Activated naive CD8-positive, alpha-beta T cell treated with anti-CD3 and anti-CD28 coated beads, Interleukin-2, amount 50 U/mL, for 24 hours (primary cell): Measurements from ENCODE around the gene SVIP.

Experiments used
- ATAC-seq: fragments of 150-1000 bp; cut with Tn5 transposase; one replicate; pipeline ENCODE4 v1.10.0; 2021
- DNase-seq: peaks from one replicate; pipeline ENCODE4 v3.0.0; 2021
- H3K27ac Mint-ChIP-seq: one replicate; pipeline ENCODE4 v1.8.0; 2021; ENCODE audit warnings: mild to moderate bottlenecking, mixed read lengths
- H3K27me3 Mint-ChIP-seq: one replicate; pipeline ENCODE4 v1.8.0; 2021; ENCODE audit warnings: mixed read lengths
- H3K36me3 Mint-ChIP-seq: one replicate; pipeline ENCODE4 v1.8.0; 2021; ENCODE audit warnings: low read depth, mixed read lengths
- H3K4me1 Mint-ChIP-seq: one replicate; pipeline ENCODE4 v1.8.0; 2021; ENCODE audit warnings: mixed read lengths
- H3K4me3 Mint-ChIP-seq: one replicate; pipeline ENCODE4 v1.8.0; 2021; ENCODE audit warnings: mild to moderate bottlenecking, moderate library complexity, mixed read lengths
- H3K9me3 Mint-ChIP-seq: one replicate; pipeline ENCODE4 v1.8.0; 2021; ENCODE audit warnings: mixed read lengths

Gene SVIP

DNA sequence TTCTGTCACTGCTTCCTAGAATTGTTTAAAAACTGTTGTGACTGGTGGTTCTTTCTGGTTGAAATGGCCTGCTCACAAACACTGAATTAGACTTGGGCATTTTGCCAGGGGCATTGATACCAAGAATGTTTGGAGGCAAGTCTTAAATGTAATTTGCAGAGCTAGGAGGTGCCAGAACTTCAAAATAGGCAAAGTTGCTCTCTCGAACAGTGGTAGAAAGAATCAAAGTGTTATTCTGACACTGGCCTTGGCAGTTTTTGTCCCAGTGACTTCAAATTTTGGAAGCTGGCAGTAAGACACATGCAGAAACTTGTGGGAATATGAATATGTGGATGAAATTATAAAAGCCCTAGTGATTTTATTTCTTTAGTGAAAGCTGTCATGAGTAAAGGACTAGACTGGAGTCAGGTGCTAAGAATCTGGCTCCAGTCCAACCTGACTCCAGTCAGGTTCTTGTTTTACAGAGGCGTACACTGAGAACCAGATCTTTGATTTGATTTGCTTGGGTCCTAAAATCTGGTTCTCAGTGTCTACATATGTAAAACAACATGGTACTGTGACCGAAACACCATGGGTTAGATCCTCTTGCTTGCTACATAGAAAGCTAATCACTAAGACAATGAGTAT, 20.9 kb downstream of the SVIP start:
- peaks cover 8% of the 10 kb centered on the region for H3K9me3 Mint-ChIP-seq

DNA sequence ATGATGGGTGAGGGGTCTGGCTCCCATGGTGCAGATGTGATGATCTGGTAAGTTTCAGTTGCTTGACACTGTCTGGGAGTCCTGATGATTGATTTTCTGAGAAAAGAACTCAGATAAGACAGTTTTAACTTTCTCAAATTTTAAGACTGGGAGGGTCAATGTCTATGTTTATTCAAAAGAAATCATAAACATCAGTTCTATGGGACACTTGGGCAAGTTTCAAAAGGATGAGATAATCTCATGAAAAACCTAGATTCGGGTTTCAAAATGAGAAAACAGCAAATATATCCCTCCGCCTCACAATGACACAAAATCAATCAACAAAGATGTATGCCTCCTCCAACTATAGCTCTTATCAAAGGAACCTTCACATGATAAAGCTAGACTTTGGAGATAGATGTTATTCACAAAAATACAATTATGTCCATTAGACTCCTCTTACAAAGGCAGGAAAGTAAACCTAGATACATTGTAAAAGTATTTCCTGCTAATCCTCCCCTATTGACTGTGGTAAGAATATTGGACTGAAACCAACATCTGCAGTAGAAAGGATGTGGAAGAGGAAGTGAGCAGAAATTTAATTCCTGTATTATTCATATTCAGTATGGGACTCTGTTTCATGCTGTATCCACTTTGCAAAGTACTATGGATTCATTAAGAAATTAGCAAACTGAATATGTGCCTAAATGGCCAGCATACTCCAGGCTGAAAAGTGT, 21.6 kb downstream of the SVIP start:
- DNase-seq: no peak
- H3K36me3 Mint-ChIP-seq: peaks cover 6% of the 10 kb centered on the region
- H3K27me3 Mint-ChIP-seq: no peaks in the 10 kb centered on the region
- peaks cover 8% of the 10 kb centered on the region for H3K9me3 Mint-ChIP-seq
- H3K27ac Mint-ChIP-seq: no peak overlapping the region
- no peak overlapping the region for H3K4me3 Mint-ChIP-seq
- ATAC-seq: no peak
- H3K4me1 Mint-ChIP-seq: peaks cover 2% of the 10 kb centered on the region

More for the DNA sequence above, 20.9 kb downstream of the SVIP start:
- H3K36me3 Mint-ChIP-seq: peaks cover 6% of the 10 kb centered on the region
- H3K27ac Mint-ChIP-seq: no peak overlapping the region
- peaks cover 2% of the 10 kb centered on the region for H3K4me1 Mint-ChIP-seq
- no peak for ATAC-seq
- DNase-seq: no peak
- no peak overlapping the region for H3K4me3 Mint-ChIP-seq
- no peaks in the 10 kb centered on the region for H3K27me3 Mint-ChIP-seq

DNA sequence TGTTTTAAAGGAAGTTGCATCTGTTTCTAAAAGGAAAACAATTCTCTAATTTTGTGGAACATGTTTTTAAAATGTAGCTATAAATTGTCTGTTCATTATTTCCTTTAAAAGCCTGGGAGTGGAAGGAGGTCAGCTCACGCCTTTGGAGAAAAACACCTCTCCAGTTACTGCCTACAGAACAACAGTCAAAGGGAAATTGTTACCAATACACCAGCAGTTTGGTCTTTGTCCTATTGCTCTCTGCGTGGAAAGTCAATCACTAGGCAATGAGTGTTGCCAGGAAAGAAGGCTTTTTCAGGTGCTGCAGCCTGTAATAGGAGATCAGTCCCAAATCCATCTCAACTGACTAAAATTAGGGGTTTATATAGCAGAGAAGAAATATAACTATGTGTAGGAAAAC, 22.2 kb downstream of the SVIP start:
- no peak overlapping the region for H3K4me3 Mint-ChIP-seq
- no peaks in the 10 kb centered on the region for H3K27me3 Mint-ChIP-seq
- H3K27ac Mint-ChIP-seq: no peak overlapping the region
- no peak for DNase-seq
- H3K9me3 Mint-ChIP-seq: peaks cover 8% of the 10 kb centered on the region
- peaks cover 6% of the 10 kb centered on the region for H3K36me3 Mint-ChIP-seq
- peaks cover 2% of the 10 kb centered on the region for H3K4me1 Mint-ChIP-seq
- no peak for ATAC-seq

DNA sequence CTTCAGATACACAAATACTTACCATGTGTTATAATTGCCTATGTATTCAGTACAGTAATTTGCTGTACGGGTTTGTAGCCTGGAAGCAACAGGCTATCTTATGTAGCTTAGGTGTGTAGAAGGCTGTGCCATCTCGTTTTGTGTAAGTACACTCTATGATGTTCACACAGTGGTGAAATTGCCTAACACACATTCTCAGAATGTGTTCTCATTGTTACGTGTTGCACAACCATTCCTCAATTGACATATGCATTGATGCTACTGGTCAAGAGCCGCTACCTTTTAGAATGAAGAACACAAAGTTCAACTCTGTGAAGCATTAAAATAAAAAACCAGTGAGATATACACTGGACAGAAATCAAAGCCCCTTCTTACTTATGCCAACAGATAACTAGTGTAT, 26.7 kb downstream of the SVIP start:
- Mint-ChIP-seq H3K36me3 (no peaks in the 10 kb centered on the region), H3K4me1 (no peaks in the 10 kb centered on the region), H3K27me3 (peaks cover 2% of the 10 kb centered on the region), H3K9me3 (no peaks in the 10 kb centered on the region), H3K27ac (no peak overlapping the region), H3K4me3 (no peak overlapping the region)
- DNase-seq (no peak), ATAC-seq (no peak)

DNA sequence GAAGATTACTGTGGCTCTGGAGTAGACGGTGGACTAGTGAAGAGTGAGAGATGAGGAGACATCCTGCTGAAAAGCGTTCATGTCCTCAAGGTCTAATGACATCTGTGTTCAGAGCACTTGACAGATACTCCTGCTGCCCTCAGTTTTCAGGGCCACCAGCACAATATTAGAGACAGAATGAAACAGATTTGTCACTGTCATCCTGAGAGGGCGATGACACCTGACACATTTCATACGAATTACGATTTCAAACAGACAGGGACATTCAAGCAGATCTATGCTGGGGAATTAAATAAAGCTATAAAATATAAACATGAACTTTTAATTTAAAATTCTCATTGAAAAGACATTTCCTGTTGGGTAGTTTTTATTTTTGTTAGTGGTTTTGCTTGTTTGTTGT, 29.1 kb downstream of the SVIP start:
- Mint-ChIP-seq H3K9me3 (no peaks in the 10 kb centered on the region), H3K27ac (no peak overlapping the region), H3K27me3 (peaks cover 2% of the 10 kb centered on the region), H3K4me3 (no peak overlapping the region), H3K4me1 (no peaks in the 10 kb centered on the region), H3K36me3 (no peaks in the 10 kb centered on the region)
- DNase-seq: no peak
- no peak for ATAC-seq

DNA sequence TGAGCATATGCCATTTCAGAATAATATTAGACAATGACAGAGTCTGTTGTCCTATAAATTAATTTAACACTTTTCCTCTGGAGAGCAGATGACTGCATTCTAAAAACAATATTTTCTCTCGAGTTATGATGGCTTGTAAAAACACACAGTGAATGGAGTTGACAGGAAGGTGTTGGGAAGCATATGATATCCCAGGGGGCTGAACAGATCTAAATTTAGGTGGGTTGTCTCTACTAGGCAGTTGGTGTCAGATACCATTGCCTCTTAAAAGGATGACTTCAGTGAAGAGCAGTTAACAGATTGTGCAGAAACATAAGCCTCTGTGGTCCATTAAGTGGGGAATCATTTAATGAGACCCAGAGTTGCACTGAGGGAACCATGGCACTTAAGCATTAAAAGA, 30.7 kb downstream of the SVIP start:
- Mint-ChIP-seq H3K4me3 (no peak overlapping the region), H3K27me3 (peaks cover 2% of the 10 kb centered on the region), H3K27ac (no peak overlapping the region), H3K4me1 (no peaks in the 10 kb centered on the region), H3K36me3 (no peaks in the 10 kb centered on the region), H3K9me3 (no peaks in the 10 kb centered on the region)
- ATAC-seq (no peak), DNase-seq (no peak)

DNA sequence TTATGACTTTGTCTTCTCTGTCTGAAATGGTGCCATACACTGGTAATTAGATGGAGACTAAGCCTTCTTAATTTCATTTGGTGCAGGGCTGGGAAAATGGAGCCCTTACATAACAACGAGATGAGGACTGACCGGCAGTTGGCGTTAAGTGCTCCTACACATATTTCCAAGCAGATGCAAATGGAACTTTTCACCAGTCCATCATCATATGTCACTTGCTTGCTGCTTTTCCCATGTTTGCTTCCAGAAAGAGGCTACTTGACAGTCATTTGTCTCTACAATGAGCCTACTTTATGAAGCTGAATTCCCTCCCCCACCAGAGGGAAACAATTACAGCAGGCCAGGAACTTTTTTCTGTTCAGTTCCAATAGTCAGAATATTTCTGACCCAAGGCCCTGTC, 32.6 kb downstream of the SVIP start:
- Mint-ChIP-seq H3K9me3 (no peaks in the 10 kb centered on the region), H3K27ac (no peak overlapping the region), H3K36me3 (no peaks in the 10 kb centered on the region), H3K27me3 (peaks cover 2% of the 10 kb centered on the region), H3K4me3 (no peak overlapping the region), H3K4me1 (no peaks in the 10 kb centered on the region)
- ATAC-seq (no peak), DNase-seq (no peak)

DNA sequence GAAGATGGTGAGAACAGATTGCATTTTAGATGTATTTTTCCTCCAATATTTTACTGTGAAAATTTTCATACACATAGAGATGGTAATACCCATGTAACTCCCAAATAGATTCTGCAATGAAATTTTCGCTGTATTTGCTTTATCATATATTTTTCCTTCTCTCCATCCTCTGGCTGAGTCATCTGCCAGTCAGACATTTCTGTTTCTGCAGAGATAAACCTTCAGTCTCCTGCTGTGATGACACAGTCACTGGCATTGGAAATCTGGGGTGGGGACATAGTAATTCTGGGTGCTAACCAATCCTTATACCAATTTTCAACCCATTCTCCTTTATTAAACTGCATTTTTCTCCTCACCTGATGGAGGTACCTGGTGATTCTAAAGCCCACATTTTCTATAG, 33.7 kb downstream of the SVIP start:
- Mint-ChIP-seq H3K4me1 (no peaks in the 10 kb centered on the region), H3K9me3 (no peaks in the 10 kb centered on the region)

DNA sequence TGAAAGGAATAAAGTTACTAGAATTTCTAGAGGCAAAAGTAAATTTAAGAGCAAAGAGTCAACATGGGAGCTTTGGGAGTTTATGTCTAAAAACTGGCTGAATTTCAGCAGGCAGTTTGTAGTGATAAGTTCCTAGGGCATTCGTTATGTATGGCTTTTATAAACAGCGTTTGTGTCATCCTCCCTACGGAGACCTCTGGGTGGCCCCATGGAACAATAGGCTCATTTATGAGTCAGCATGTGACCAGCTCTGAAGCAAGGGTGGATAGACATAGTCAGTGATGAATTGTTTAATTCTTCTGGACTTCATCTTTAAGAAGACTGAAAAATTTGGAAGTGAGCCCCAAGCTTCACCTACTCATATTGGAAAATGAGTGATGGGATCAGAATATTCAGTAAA, 37.1 kb downstream of the SVIP start:
- Mint-ChIP-seq H3K4me1 (no peaks in the 10 kb centered on the region), H3K9me3 (no peaks in the 10 kb centered on the region), H3K4me3 (no peak overlapping the region), H3K27me3 (no peaks in the 10 kb centered on the region), H3K36me3 (no peaks in the 10 kb centered on the region), H3K27ac (no peak overlapping the region)
- ATAC-seq: peak; percentile 86
- DNase-seq: no peak

More for the DNA sequence above, 33.7 kb downstream of the SVIP start:
- Mint-ChIP-seq H3K27me3 (peaks cover 2% of the 10 kb centered on the region), H3K36me3 (no peaks in the 10 kb centered on the region), H3K4me3 (no peak overlapping the region), H3K27ac (no peak overlapping the region)
- DNase-seq: no peak
- no peak for ATAC-seq

DNA sequence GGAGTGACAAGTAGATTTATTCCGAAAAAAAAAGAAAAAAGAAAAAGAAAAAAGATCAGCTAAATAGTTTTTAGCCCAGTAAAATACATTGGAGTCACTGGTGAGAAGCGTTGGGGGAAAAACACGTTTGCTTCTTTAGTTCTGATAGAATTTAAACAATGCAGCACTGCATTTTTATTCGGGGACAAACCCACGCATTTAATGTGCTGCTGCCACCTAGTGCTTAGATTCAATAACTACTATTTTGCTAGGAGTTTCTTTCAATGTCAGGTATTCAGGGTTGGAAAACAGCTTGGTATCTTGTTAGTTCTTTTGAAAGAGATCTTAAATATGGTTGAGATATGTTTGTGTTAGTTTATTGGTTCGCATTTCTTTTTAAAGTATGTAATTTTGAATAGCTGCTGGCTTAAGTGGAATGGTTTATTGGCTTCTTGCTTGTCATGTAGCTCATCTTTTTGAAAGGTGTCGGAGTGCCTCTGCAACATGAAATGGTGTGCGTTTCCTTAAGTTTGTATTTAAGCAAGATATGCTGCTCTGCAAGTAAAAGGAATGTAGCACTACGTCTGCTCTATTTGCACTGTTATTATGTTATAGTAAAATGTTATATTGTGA, 41.9 kb downstream of the SVIP start:
- peak; percentile 10 for DNase-seq

DNA sequence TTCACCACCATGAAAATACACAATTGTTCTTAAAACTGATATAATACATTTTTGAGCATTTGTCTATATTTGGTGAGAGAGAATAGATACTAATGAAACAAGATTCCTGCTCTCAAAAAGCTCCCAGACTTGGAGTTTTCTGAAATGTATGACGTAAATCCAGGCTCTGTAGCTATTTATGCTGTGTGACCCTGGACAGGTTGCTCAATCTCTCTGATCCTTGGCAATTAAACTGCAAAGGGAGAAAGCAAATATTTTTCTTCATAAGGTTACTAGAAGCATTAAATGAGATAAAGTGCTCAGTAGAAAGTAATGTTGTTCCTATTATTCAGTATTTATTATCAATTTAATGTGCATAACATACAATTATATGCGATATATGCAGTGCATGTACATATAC, 42.5 kb downstream of the SVIP start:
- ATAC-seq: no peak
- Mint-ChIP-seq H3K9me3 (no peaks in the 10 kb centered on the region), H3K27me3 (no peaks in the 10 kb centered on the region), H3K4me1 (no peaks in the 10 kb centered on the region), H3K4me3 (no peak overlapping the region), H3K36me3 (no peaks in the 10 kb centered on the region), H3K27ac (no peak overlapping the region)
- DNase-seq: no peak

More for the DNA sequence above, 41.9 kb downstream of the SVIP start:
- Mint-ChIP-seq H3K27ac (no peak overlapping the region), H3K36me3 (no peaks in the 10 kb centered on the region), H3K27me3 (no peaks in the 10 kb centered on the region), H3K4me3 (no peak overlapping the region), H3K4me1 (no peaks in the 10 kb centered on the region), H3K9me3 (no peaks in the 10 kb centered on the region)
- no peak for ATAC-seq

DNA sequence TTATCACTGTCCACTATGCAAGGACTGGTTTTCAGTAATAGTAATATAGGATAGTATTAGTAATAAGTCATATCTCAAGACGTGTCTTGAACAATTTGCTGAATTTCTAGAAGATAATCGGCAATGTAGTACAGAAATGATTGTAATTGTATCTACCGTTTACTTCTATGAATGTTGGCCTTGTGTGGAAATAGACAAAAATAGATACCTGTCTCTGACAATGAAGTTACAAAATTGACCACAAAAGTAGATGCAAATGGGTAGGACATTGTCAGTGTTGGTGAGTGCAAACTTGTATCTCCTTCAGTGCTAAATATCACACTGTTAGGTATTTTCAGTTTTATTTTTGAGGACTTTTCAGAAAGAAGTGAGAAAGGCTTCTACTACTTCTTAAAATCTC, 43.1 kb downstream of the SVIP start:
- Mint-ChIP-seq H3K27ac (no peak overlapping the region), H3K27me3 (no peaks in the 10 kb centered on the region), H3K9me3 (no peaks in the 10 kb centered on the region), H3K4me1 (no peaks in the 10 kb centered on the region), H3K4me3 (no peak overlapping the region), H3K36me3 (no peaks in the 10 kb centered on the region)
- ATAC-seq: no peak
- no peak for DNase-seq

DNA sequence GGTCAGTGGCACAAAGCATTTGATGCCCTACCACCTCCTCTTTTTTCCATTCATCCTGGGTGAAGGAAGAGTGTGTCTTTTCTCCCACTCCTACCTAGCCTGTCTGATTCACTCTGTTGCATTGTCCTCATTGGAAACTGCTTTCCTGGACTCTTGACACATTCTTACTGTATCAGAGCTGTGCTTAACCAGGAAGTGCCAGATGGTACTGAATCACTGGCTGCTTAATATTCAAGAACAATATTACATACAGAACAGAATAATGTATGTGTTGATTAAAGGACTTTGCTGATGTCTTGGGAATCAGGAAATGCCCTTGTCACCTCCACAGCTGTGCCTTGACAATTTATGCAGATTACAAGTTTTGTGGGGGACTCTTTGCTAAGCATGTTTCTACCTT, 44.4 kb downstream of the SVIP start:
- Mint-ChIP-seq H3K4me1 (peaks cover 6% of the 10 kb centered on the region), H3K4me3 (no peak overlapping the region), H3K27me3 (no peaks in the 10 kb centered on the region), H3K9me3 (no peaks in the 10 kb centered on the region), H3K27ac (no peak overlapping the region), H3K36me3 (no peaks in the 10 kb centered on the region)
- no peak for ATAC-seq
- DNase-seq: no peak

DNA sequence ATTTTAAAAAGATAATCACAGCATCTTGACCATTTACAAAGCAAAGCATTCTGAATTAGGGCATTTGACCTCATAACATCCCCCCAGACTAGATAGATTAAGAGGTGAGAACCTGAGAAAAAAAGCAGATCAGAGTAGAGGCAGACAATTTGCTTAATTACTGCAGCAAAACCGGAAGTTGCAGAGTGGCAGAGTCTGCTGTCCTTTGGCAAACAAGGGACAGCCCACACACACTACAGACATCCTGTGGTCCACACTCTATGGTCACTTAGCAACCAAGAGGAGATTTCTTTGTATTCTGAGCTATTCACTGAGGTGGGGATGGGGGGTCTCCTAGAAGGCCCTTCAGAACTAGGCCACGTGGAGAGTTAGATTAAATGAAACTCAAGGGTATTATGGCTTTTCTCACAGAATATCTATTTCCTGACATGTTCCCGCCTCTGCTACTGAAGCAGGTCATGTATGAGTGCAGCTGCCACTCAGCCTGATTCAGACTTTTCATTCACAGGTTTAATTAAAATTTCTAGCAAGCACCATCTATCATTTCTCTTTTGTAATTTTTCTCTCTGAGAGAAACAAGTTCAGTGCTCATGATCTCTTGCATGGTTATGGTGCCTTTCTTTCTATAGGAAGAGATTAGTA, 48.5 kb downstream of the SVIP start:
- Mint-ChIP-seq H3K27ac (no peak overlapping the region), H3K36me3 (no peaks in the 10 kb centered on the region), H3K9me3 (no peaks in the 10 kb centered on the region), H3K4me1 (peaks cover 6% of the 10 kb centered on the region), H3K4me3 (no peak overlapping the region), H3K27me3 (peaks cover 2% of the 10 kb centered on the region)
- ATAC-seq (no peak), DNase-seq (no peak)

DNA sequence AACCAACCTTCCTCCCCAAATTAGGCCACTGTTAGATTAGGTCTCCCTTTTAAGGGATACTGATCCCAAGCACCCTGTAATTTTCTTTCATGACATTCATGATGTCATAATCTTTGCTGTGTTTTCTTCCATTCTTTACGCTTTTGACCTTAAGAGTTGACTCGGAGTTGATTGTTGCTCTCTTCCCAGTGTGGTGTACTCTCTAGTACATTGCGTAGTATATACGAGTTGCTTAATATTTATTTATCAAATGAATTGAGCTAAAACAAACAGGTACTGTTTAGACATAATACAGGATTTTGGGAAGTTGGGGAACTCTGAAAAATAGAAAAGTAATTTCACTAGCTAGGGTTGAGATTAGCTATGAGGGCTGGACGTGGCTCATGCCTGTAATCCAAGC, 49.8 kb downstream of the SVIP start:
- Mint-ChIP-seq H3K9me3 (no peaks in the 10 kb centered on the region), H3K36me3 (no peaks in the 10 kb centered on the region), H3K4me1 (peaks cover 6% of the 10 kb centered on the region), H3K27ac (no peak overlapping the region), H3K27me3 (peaks cover 4% of the 10 kb centered on the region), H3K4me3 (no peak overlapping the region)
- DNase-seq (no peak), ATAC-seq (no peak)
